G401.6 (cell line): ENCODE data around the gene DUSP1.

Source experiments
- FAIRE-seq: peaks from 2 replicates; lab custom pipeline; 2012; peaks lifted over from hg19 to GRCh38; lab: Jason Lieb, UNC

DUSP1 gene

GRCh38 chr5:172743112-172743959 lies 27.7 kb downstream of the DUSP1 start:
- FAIRE-seq, result no peak

- FAIRE-seq, result no peak
These were observed 29.8 kb downstream of the DUSP1 start for GRCh38 chr5:172741206-172741582.

GRCh38 chr5:172740428-172741205 lies 30.4 kb downstream of the DUSP1 start:
- no peak for FAIRE-seq

- no peak for FAIRE-seq
These were observed 31.6 kb downstream of the DUSP1 start for GRCh38 chr5:172739375-172739774.

- FAIRE-seq, result no peak
These were observed 34.4 kb downstream of the DUSP1 start for GRCh38 chr5:172736508-172737135.

GRCh38 chr5:172735141-172735831 lies 35.7 kb downstream of the DUSP1 start:
- no peak for FAIRE-seq

GRCh38 chr5:172733974-172734346 lies 37.0 kb downstream of the DUSP1 start:
- no peak for FAIRE-seq

GRCh38 chr5:172733131-172733973 lies 37.6 kb downstream of the DUSP1 start:
- FAIRE-seq, result peak; percentile 99

GRCh38 chr5:172732201-172732865 lies 38.7 kb downstream of the DUSP1 start:
- FAIRE-seq, result no peak

GRCh38 chr5:172731680-172732074 lies 39.3 kb downstream of the DUSP1 start:
- FAIRE-seq, result no peak

- FAIRE-seq, result peak; percentile 30
These were observed 39.9 kb downstream of the DUSP1 start for GRCh38 chr5:172730981-172731679.

- no peak for FAIRE-seq
These were observed 40.8 kb downstream of the DUSP1 start for GRCh38 chr5:172730222-172730621.

GRCh38 chr5:172729588-172729987 lies 41.4 kb downstream of the DUSP1 start:
- no peak for FAIRE-seq

- FAIRE-seq, result no peak
These were observed 42.3 kb downstream of the DUSP1 start for GRCh38 chr5:172728481-172729241.

- FAIRE-seq, result no peak
These were observed 43.4 kb downstream of the DUSP1 start for GRCh38 chr5:172727551-172727950.

GRCh38 chr5:172726966-172727365 lies 44.0 kb downstream of the DUSP1 start:
- FAIRE-seq, result no peak

GRCh38 chr5:172725785-172726184 lies 45.2 kb downstream of the DUSP1 start:
- no peak for FAIRE-seq

GRCh38 chr5:172725273-172725672 lies 45.7 kb downstream of the DUSP1 start:
- no peak for FAIRE-seq
